Transverse colon (tissue), 4 donors: ENCODE data around the gene HOPX. TPM values are rescaled to one million over a fixed set of nuclear protein-coding genes. Genes with fewer than 3 reads are reported as not detected.
"Not testable (repeated sequence)": the region's sequence is repeated elsewhere in the genome, so short reads cannot be mapped to it uniquely, and the experiment has no call there.

ENCODE experiments used
- DNase-seq: peaks from one replicate; pipeline ENCODE4 v3.0.0-alpha.2; 2019
- H3K27ac ChIP-seq, 4 donors: fragments of 200-600 bp; sonication (generic); 2 replicates each; pipeline ENCODE4 v1.5.1; 2016 to 2018; ENCODE audit warnings: inconsistent platforms in 4 of 4
- H3K27me3 ChIP-seq: fragments of 200-600 bp; sonication (generic); 2 replicates; pipeline ENCODE4 v1.5.1; 2017; ENCODE audit warnings: inconsistent platforms
- H3K36me3 ChIP-seq, 4 donors: fragments of 200-600 bp; sonication (generic); 2 replicates each; pipeline ENCODE4 v1.5.1; 2017 to 2019; ENCODE audit warnings: inconsistent platforms in 4 of 4
- H3K4me1 ChIP-seq, 4 donors: fragments of 200-600 bp; sonication (generic); 2 replicates each; pipeline ENCODE4 v1.5.1; 2017 to 2020; ENCODE audit warnings: inconsistent platforms in 4 of 4
- H3K4me3 ChIP-seq, 4 donors: fragments of 200-600 bp; sonication (generic); 1 replicate in 1 of 4; 2 replicates in 3 of 4; pipeline versions ENCODE4 v1.5.1 to v1.6.1; 2017 to 2019; ENCODE audit warnings: inconsistent platforms in 4 of 4
- H3K9me3 ChIP-seq, 2 donors: fragments of 200-600 bp; sonication (generic); 2 replicates each; pipeline ENCODE4 v1.5.1; 2017 to 2019; ENCODE audit warnings: inconsistent platforms in 2 of 2
- EP300 ChIP-seq: sonication (generic); formaldehyde crosslinking; IDR thresholded peaks from one replicate; pipeline ENCODE4 v1.6.1; 2017; ENCODE audit warnings: antibody characterized with exemption, low read depth
- POLR2A ChIP-seq: fragments of 450-650 bp; IDR thresholded peaks from one replicate; pipeline ENCODE4 v1.6.1; 2016; ENCODE audit warnings: antibody characterized with exemption, mild to moderate bottlenecking, moderate library complexity
- POLR2AphosphoS5 ChIP-seq, 3 donors: sonication (generic); formaldehyde crosslinking; IDR thresholded peaks; one replicate each; pipeline ENCODE4 v1.6.1; 2016; ENCODE audit warnings: antibody characterized with exemption in 3 of 3
- WGBS, 2 donors: methylation state at CpG; one replicate each; pipeline ENCODE4 v1.1.5; 2018; ENCODE audit warnings: low coverage in 1 of 2; 5-methylcytosine and 5-hydroxymethylcytosine counted together
- in situ Hi-C, 4 donors: fragments of 200-750 bp; cut with MboI; loops; one replicate each; pipeline versions ENCODE4 v1.15.0 to v1.15.1; 2017; ENCODE audit warnings: low sequenced_read_pairs in 3 of 4, low pct_ligation_motif_present in 1 of 4, low pct_unique_long_range_greater_than_20kb in 1 of 4
- intact Hi-C: fragments of 100-400 bp; cut with DNase I; formaldehyde crosslinking; loops from one replicate; pipeline ENCODE4 v1.15.1; 2023; ENCODE audit warnings: low total_unique reads
- total RNA-seq, 4 donors: library from RNA; depleted of rRNA; stranded (reverse); fragments of >200 nt; gene quantifications; one replicate each; pipeline ENCODE4 v1.1.0, GENCODE V29; 2016
- TF ChIP-seq, protein P1 (sequence below), 5 experiments: fragments of 200-600 bp in 3 of 5; fragments of 450-650 bp in 2 of 5; sonication (generic) in 3 of 5; IDR thresholded peaks; 1 replicate in 2 of 5; 2 replicates in 3 of 5; pipeline ENCODE4 v1.5.1; 2016 to 2017; ENCODE audit warnings: antibody characterized with exemption in 5 of 5, inconsistent platforms in 3 of 5, mild to moderate bottlenecking in 2 of 5, moderate library complexity in 1 of 5

HOPX gene
- total RNA-seq, 4 donors from 2014 or later, result 2.6 to 27.5 (median 7.7) TPM

DNA sequence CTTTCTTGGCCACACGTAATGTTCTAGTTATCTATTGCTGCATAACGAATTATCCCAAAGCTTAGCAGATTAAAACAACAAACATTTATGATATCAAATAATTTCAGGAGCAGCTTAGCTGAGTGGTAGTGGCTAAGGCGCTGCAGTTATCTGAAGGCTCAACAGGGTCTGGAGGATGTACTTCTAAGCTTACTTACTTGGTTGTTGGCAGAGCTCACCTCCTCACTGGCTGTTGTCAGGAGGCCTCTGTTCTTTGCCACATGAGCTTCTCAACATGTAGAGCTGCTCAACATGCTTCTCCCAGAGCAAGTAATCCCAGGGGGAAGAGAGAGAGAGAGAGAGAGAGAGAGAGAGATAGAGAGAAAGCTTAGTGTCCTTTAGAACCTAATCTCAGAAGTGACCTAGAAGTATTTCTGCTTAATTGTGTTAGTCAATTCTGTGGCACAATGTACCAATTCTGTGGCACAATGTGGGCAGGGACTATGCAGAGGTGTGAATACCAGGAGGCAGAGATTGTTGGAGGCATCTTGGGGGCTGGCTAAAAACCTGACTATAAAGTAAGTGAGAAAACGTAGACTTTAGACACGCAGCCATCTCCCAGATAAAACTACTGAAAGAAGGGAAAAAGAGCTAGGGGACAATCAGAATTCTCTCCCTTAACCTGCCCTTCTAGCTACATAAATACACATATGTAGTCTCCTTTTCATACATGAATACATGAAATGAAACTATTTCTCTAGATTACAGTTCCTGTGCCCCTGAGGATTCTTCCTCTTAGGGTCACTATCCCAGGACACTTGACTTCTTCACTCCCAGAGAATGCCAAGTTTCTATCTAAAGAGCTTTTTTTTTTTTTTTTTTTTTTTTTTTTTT lies 40.2 kb downstream of the HOPX start:
- no peak overlapping the region for H3K4me3 ChIP-seq
- H3K27me3 ChIP-seq, result no peaks in the 10 kb centered on the region
- H3K36me3 ChIP-seq, result no peaks in the 10 kb centered on the region
- WGBS, 2 donors, result 74 to 80% methylated on average over 4 to 5 of the region's 5 CpGs
- no peaks in the 10 kb centered on the region for H3K9me3 ChIP-seq
- in situ Hi-C loops, result no loop called here
- intact Hi-C loops, result no loop called here
- H3K27ac ChIP-seq, result peak overlapping the region in 1 of 4 donors; percentile 54
- no peak for DNase-seq
- TF ChIP-seq, protein P1, sequence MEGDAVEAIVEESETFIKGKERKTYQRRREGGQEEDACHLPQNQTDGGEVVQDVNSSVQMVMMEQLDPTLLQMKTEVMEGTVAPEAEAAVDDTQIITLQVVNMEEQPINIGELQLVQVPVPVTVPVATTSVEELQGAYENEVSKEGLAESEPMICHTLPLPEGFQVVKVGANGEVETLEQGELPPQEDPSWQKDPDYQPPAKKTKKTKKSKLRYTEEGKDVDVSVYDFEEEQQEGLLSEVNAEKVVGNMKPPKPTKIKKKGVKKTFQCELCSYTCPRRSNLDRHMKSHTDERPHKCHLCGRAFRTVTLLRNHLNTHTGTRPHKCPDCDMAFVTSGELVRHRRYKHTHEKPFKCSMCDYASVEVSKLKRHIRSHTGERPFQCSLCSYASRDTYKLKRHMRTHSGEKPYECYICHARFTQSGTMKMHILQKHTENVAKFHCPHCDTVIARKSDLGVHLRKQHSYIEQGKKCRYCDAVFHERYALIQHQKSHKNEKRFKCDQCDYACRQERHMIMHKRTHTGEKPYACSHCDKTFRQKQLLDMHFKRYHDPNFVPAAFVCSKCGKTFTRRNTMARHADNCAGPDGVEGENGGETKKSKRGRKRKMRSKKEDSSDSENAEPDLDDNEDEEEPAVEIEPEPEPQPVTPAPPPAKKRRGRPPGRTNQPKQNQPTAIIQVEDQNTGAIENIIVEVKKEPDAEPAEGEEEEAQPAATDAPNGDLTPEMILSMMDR (IDR thresholded peaks at IDR 0.05), result no peak
- TF ChIP-seq POLR2AphosphoS5 (IDR thresholded peaks at IDR 0.05), result no peak
- no peak for TF ChIP-seq POLR2A
- no peak for TF ChIP-seq EP300
- no peaks in the 10 kb centered on the region for H3K4me1 ChIP-seq

GRCh38 chr4:56637791-56638190 lies 43.3 kb downstream of the HOPX start:
- no peak for TF ChIP-seq POLR2AphosphoS5 (IDR thresholded peaks at IDR 0.05)
- TF ChIP-seq EP300, result no peak
- TF ChIP-seq, protein P1 (IDR thresholded peaks at IDR 0.05), result no peak
- TF ChIP-seq POLR2A, result no peak

GRCh38 chr4:56637154-56637553 lies 43.9 kb downstream of the HOPX start:
- no peak for DNase-seq
- Histone ChIP-seq H3K36me3 (no peaks in the 10 kb centered on the region), H3K4me1 (no peaks in the 10 kb centered on the region), H3K9me3 (no peaks in the 10 kb centered on the region), H3K4me3 (no peak overlapping the region), H3K27me3 (no peaks in the 10 kb centered on the region), H3K27ac (no peak overlapping the region)
- in situ Hi-C loops, result no loop called here
- 72 to 88% methylated on average over 1 of the region's 1 CpG for WGBS, 2 donors
- intact Hi-C loops, result no loop called here
- TF ChIP-seq, protein P1 (IDR thresholded peaks at IDR 0.05), result no peak
- TF ChIP-seq EP300 (no peak), POLR2AphosphoS5 (IDR thresholded peaks at IDR 0.05) (no peak)

More at GRCh38 chr4:56637791-56638190, 43.3 kb downstream of the HOPX start:
- H3K27ac ChIP-seq, result no peak overlapping the region
- no peak for DNase-seq
- H3K4me1 ChIP-seq, result no peaks in the 10 kb centered on the region
- intact Hi-C loops, result no loop called here
- in situ Hi-C loops, result no loop called here
- H3K36me3 ChIP-seq, result no peaks in the 10 kb centered on the region
- H3K27me3 ChIP-seq, result no peaks in the 10 kb centered on the region
- no peaks in the 10 kb centered on the region for H3K9me3 ChIP-seq
- no peak overlapping the region for H3K4me3 ChIP-seq

DNA sequence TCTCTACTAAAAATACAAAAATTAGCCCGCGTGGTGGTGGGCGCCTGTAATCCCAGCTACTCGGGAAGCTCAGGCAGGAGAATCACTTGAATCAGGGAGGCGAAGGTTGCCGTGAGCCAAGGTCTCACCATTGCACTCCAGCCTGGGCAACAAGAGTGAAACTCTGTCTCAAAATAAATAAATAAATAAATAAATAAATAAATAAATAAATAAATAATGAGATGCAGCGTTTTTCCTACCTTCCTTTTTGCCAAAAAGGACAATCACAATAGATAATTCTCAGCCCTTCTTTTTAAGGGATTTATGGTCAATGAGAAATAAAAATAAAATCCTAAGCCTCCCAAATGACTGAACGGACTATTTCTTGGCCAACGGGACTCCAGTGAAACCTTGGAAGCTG lies 46.1 kb downstream of the HOPX start:
- DNase-seq, H3K36me3 ChIP-seq, H3K27ac ChIP-seq, in situ Hi-C loops, H3K4me3 ChIP-seq, H3K9me3 ChIP-seq, H3K27me3 ChIP-seq, intact Hi-C loops, H3K4me1 ChIP-seq: not testable (repeated sequence)
- 95% methylated on average over 9 of the region's 9 CpGs for WGBS, 2 donors

- no peaks in the 10 kb centered on the region for H3K36me3 ChIP-seq
- H3K4me3 ChIP-seq, result no peak overlapping the region
- DNase-seq, result no peak
- in situ Hi-C loops, result no loop called here
- H3K4me1 ChIP-seq, result no peaks in the 10 kb centered on the region
- no peaks in the 10 kb centered on the region for H3K9me3 ChIP-seq
- H3K27ac ChIP-seq, result no peak overlapping the region
- intact Hi-C loops, result no loop called here
- WGBS, 2 donors, result 92% methylated on average over 7 of the region's 7 CpGs; no CpG with 5 or more reads in 1 of the 2 donors
- H3K27me3 ChIP-seq, result no peaks in the 10 kb centered on the region
- TF ChIP-seq, protein P1 (IDR thresholded peaks at IDR 0.05), result no peak
- TF ChIP-seq EP300 (no peak), POLR2AphosphoS5 (IDR thresholded peaks at IDR 0.05) (no peak), POLR2A (no peak)
These were observed 47.6 kb downstream of the HOPX start for GRCh38 chr4:56633486-56633885.
